CD4-positive, alpha-beta memory T cell (primary cell): Measurements from ENCODE around the gene PLXNA1. TPM values are rescaled to one million over a fixed set of nuclear protein-coding genes. Genes with fewer than 3 reads are reported as not detected.

Experiments used
- CTCF ChIA-PET: fragments of 350-600 bp; sonication (Branson Sonifier 250); formaldehyde crosslinking; loops from one replicate; lab custom pipeline; 2021; ENCODE audit warnings: inconsistent platforms; ENCODE audit not compliant: partially characterized antibody; lab: Charles Lee
- POLR2A ChIA-PET: fragments of 350-600 bp; sonication (Branson Sonifier 250); formaldehyde crosslinking; loops from one replicate; lab custom pipeline; 2021; ENCODE audit not compliant: partially characterized antibody; lab: Charles Lee
- DNase-seq, 5 donors: peaks; one replicate each; pipeline versions ENCODE4 v3.0.0 to v3.0.0-alpha.2; 2020 to 2022; ENCODE audit warnings: mixed read lengths in 1 of 5
- H3K27ac ChIP-seq: one replicate; pipeline ENCODE4 v1.7.0; 2013; ENCODE audit warnings: low read depth, low read length
- H3K27me3 ChIP-seq: 2 replicates; pipeline ENCODE4 v1.7.0; 2013; ENCODE audit warnings: mild to moderate bottlenecking, low read length, moderate library complexity; ENCODE audit not compliant: insufficient read depth
- H3K36me3 ChIP-seq: 2 replicates; pipeline ENCODE4 v1.7.0; 2013; ENCODE audit warnings: mild to moderate bottlenecking, low read length, moderate library complexity; ENCODE audit not compliant: insufficient read depth
- H3K4me1 ChIP-seq: 2 replicates; pipeline ENCODE4 v1.7.0; 2013; ENCODE audit warnings: mild to moderate bottlenecking, low read length, moderate library complexity; ENCODE audit not compliant: insufficient read depth
- H3K4me3 ChIP-seq, 2 donors: one replicate each; pipeline ENCODE4 v1.7.0; 2013; ENCODE audit warnings: low read length in 2 of 2, mild to moderate bottlenecking in 1 of 2
- H3K9me3 ChIP-seq, 2 donors: one replicate each; pipeline ENCODE4 v1.7.0; 2013; ENCODE audit warnings: low read length in 2 of 2, control low read depth in 1 of 2; ENCODE audit not compliant: control insufficient read depth in 1 of 2
- H3K27ac Mint-ChIP-seq, 7 donors: one replicate each; pipeline ENCODE4 v1.8.0; 2020 to 2021; ENCODE audit warnings: mixed read lengths in 7 of 7, mild to moderate bottlenecking in 6 of 7, inconsistent platforms in 3 of 7, moderate library complexity in 3 of 7
- H3K27me3 Mint-ChIP-seq, 2 donors: one replicate each; pipeline ENCODE4 v1.8.0; 2020 to 2021; ENCODE audit warnings: mixed read lengths in 2 of 2
- H3K36me3 Mint-ChIP-seq, 2 donors: one replicate each; pipeline ENCODE4 v1.8.0; 2020 to 2021; ENCODE audit warnings: mixed read lengths in 2 of 2, inconsistent platforms in 1 of 2, mild to moderate bottlenecking in 1 of 2
- H3K4me1 Mint-ChIP-seq, 4 donors: one replicate each; pipeline ENCODE4 v1.8.0; 2020 to 2021; ENCODE audit warnings: mixed read lengths in 4 of 4, mild to moderate bottlenecking in 1 of 4
- H3K4me3 Mint-ChIP-seq, 8 donors: one replicate each; pipeline ENCODE4 v1.8.0; 2020 to 2021; ENCODE audit warnings: mixed read lengths in 8 of 8, mild to moderate bottlenecking in 7 of 8, moderate library complexity in 6 of 8, inconsistent platforms in 3 of 8
- H3K9me3 Mint-ChIP-seq, 8 donors: one replicate each; pipeline ENCODE4 v1.8.0; 2020 to 2021; ENCODE audit warnings: mixed read lengths in 8 of 8, mild to moderate bottlenecking in 5 of 8, inconsistent platforms in 3 of 8, moderate library complexity in 1 of 8
- intact Hi-C: fragments of 100-400 bp; cut with micrococcal nuclease; formaldehyde crosslinking; loops from one replicate; pipeline ENCODE4 v1.15.1; 2023
- polyA plus RNA-seq, 2 donors: library from polyadenylated mRNA; unstranded; fragments of 300-500 nt; fragmentation: Illumina TruSeq; gene quantifications; one replicate each; pipeline ENCODE4 v1.2.3, GENCODE V29; 2021
- total RNA-seq, 2 experiments: library from RNA; stranded (reverse); gene quantifications; one replicate each; pipeline ENCODE4 v1.2.3, GENCODE V29; 2021

The PLXNA1 gene
- total and polyA plus RNA-seq, 4 experiments from 2014 or later: 0.34 to 21.3 (median 10.2) TPM

DNA sequence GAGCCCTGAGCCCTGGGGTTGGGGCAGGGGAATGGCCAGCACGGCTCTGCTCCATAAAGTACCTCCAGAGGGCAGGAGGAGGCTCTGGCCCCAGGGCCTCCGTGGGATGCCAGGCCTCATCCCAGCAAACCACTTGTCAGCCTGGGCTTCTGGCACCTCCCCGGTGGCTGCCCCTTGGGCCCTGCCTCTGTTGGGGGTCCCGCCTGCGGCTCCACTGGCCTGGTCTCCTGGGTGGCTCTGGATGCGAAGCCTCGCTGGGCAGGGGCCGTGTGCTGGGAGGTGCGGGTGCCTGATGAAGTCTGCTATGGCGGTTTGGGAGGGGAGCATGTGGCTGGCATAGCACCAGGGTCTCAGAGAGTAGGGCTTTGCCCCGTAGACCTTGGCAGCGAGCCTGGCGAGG, 37.6 kb downstream of the PLXNA1 start:
- ChIA-PET POLR2A (no interaction called here), CTCF (no interaction called here)
- H3K27me3 Mint-ChIP-seq: no peaks in the 10 kb centered on the region
- H3K36me3 Mint-ChIP-seq: peaks cover 18 to 52% of the 10 kb centered on the region in 2 donors
- intact Hi-C loops: no loop called here
- H3K4me3 Mint-ChIP-seq: no peak overlapping the region
- no peaks in the 10 kb centered on the region for H3K4me1 Mint-ChIP-seq
- no peak overlapping the region for H3K27ac Mint-ChIP-seq
- no peak for DNase-seq
- no peaks in the 10 kb centered on the region for H3K4me1 ChIP-seq
- H3K27me3 ChIP-seq: no peaks in the 10 kb centered on the region
- H3K9me3 Mint-ChIP-seq: no peaks in the 10 kb centered on the region
- H3K27ac ChIP-seq: no peak overlapping the region
- no peak overlapping the region for H3K4me3 ChIP-seq
- H3K36me3 ChIP-seq: no peaks in the 10 kb centered on the region
- no peaks in the 10 kb centered on the region for H3K9me3 ChIP-seq

DNA sequence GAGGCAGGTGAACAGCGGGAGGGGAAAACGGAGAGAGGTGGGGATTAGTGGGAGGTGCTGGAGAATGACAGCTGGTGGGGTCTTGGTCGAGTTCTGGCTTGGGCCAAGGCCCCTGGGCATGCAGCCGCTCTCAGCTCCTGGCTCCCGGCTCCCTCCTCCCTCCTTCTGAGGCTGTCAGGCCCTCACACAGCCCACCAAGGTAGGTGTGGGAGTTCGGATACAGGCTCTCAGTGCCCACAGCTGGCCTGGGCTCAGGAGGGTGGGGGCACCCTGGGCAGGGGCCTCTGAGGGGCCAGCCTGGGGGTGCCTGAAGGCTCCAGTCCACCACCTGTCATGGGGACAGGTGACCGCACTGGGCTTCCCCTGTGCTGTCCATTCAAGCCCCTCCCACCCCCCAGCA, 39.9 kb downstream of the PLXNA1 start:
- Histone ChIP-seq H3K27ac (no peak overlapping the region), H3K27me3 (no peaks in the 10 kb centered on the region), H3K9me3 (no peaks in the 10 kb centered on the region), H3K4me3 (no peak overlapping the region), H3K4me1 (no peaks in the 10 kb centered on the region), H3K36me3 (no peaks in the 10 kb centered on the region)
- intact Hi-C loops: no loop called here
- POLR2A ChIA-PET: no interaction called here
- Mint-ChIP-seq H3K4me1 (no peaks in the 10 kb centered on the region), H3K36me3 (peaks cover 14 to 43% of the 10 kb centered on the region in 2 donors), H3K4me3 (no peak overlapping the region), H3K9me3 (no peaks in the 10 kb centered on the region), H3K27me3 (no peaks in the 10 kb centered on the region), H3K27ac (no peak overlapping the region)
- DNase-seq: no peak
- CTCF ChIA-PET: no interaction called here

DNA sequence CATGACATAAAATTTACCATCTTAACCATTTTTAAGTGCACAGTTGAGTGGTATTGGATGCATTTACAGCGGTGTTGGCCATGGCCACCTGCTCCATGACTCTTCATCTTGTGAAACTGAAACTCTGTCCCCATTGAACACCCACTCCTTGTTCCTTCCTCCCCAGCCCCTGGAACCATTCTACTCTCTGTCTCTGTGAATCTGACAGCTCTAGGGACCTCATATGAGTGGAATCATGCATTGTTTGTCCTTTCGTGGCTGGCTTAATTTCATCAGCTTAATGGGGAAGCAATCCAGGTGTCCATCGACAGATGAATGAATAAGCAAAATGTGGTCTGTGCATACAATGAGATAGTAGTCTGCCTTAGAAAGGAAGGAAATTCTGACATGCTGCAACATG, 42.5 kb downstream of the PLXNA1 start:
- H3K4me1 ChIP-seq: no peaks in the 10 kb centered on the region
- no peaks in the 10 kb centered on the region for H3K4me1 Mint-ChIP-seq
- H3K27ac ChIP-seq: no peak overlapping the region
- POLR2A ChIA-PET: no interaction called here
- H3K9me3 ChIP-seq: no peaks in the 10 kb centered on the region
- CTCF ChIA-PET: no interaction called here
- H3K36me3 Mint-ChIP-seq: peaks cover 9 to 39% of the 10 kb centered on the region in 2 donors
- no peak overlapping the region for H3K4me3 Mint-ChIP-seq
- intact Hi-C loops: no loop called here
- DNase-seq: no peak
- peak overlapping the region in 1 of 7 donors; percentile 24 for H3K27ac Mint-ChIP-seq
- H3K9me3 Mint-ChIP-seq: no peaks in the 10 kb centered on the region
- no peaks in the 10 kb centered on the region for H3K27me3 ChIP-seq
- no peaks in the 10 kb centered on the region for H3K27me3 Mint-ChIP-seq
- no peak overlapping the region for H3K4me3 ChIP-seq
- no peaks in the 10 kb centered on the region for H3K36me3 ChIP-seq

GRCh38 chr3:127026036-127026435, 43.1 kb downstream of the PLXNA1 start:
- intact Hi-C loops: no loop called here
- H3K27me3 ChIP-seq: no peaks in the 10 kb centered on the region
- no peaks in the 10 kb centered on the region for H3K9me3 Mint-ChIP-seq
- H3K4me3 ChIP-seq: no peak overlapping the region
- ChIA-PET CTCF (no interaction called here), POLR2A (no interaction called here)
- no peak for DNase-seq
- no peak overlapping the region for H3K27ac ChIP-seq
- peaks cover 9 to 37% of the 10 kb centered on the region in 2 donors for H3K36me3 Mint-ChIP-seq
- no peaks in the 10 kb centered on the region for H3K27me3 Mint-ChIP-seq
- no peaks in the 10 kb centered on the region for H3K4me1 Mint-ChIP-seq
- no peaks in the 10 kb centered on the region for H3K36me3 ChIP-seq
- no peak overlapping the region for H3K4me3 Mint-ChIP-seq
- H3K4me1 ChIP-seq: no peaks in the 10 kb centered on the region
- no peaks in the 10 kb centered on the region for H3K9me3 ChIP-seq
- H3K27ac Mint-ChIP-seq: no peak overlapping the region

DNA sequence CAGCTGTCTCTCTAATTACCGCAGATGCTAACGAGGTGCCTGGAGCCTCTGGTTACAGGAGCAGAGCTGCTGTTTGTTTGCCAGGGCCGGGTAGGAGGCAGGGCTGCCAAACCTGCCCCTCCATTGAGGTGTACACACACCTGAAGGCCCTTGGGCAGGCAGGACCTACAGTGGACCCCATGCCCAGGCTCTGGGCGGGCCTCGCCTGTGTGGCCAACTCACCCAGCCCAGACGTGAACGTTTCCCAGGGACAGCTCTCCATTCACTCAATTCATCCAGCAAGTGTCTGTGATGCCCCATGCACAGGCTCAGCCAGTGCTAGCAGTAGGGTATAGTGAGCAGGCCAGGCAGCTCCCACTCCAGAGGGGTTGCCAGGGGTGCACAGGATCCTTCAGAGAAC, 43.7 kb downstream of the PLXNA1 start:
- H3K36me3 Mint-ChIP-seq: peaks cover 4 to 34% of the 10 kb centered on the region in 2 donors
- no peak overlapping the region for H3K27ac ChIP-seq
- H3K27ac Mint-ChIP-seq: no peak overlapping the region
- DNase-seq: no peak
- H3K27me3 ChIP-seq: no peaks in the 10 kb centered on the region
- no peaks in the 10 kb centered on the region for H3K4me1 ChIP-seq
- no peaks in the 10 kb centered on the region for H3K9me3 Mint-ChIP-seq
- ChIA-PET CTCF (no interaction called here), POLR2A (no interaction called here)
- H3K4me1 Mint-ChIP-seq: no peaks in the 10 kb centered on the region
- no peak overlapping the region for H3K4me3 ChIP-seq
- no peaks in the 10 kb centered on the region for H3K36me3 ChIP-seq
- intact Hi-C loops: no loop called here
- H3K4me3 Mint-ChIP-seq: no peak overlapping the region
- H3K27me3 Mint-ChIP-seq: no peaks in the 10 kb centered on the region
- H3K9me3 ChIP-seq: no peaks in the 10 kb centered on the region

DNA sequence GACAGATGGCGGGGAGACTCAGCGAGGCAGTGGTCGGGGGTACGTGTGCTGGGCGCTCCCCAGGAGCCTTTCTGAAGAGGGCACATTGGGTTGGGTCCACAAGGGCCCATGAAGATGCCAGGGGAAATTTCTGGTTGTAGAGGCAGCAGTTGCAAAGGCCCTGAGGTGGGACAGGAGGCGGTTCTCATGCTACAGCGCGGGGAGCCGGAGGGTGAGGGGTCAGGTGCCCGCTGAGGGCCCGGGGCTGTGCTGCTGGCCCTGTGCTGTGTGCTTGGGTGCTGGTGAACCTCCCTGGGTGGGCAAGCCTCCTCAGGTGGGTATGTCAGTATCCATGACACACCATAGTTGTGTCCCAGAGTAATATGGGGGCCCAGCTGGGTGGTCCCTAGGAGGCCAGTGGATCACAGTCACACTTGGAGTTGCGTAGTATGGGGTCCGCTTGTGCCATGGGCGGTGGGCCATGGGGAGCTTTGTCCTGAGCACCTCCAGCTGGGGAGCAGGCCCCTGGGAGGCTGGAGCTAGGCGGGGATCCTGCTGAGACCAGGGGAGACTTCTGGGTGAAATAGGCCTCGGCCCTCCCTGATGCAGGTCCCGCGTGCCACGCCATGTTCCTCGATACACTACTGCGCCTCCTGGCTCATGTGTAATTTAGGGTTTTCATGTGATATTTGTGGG, 44.3 kb downstream of the PLXNA1 start:
- no peaks in the 10 kb centered on the region for H3K4me1 ChIP-seq
- no peaks in the 10 kb centered on the region for H3K27me3 ChIP-seq
- DNase-seq: no peak
- no peak overlapping the region for H3K4me3 ChIP-seq
- Mint-ChIP-seq H3K4me1 (no peaks in the 10 kb centered on the region), H3K4me3 (no peak overlapping the region), H3K27me3 (no peaks in the 10 kb centered on the region), H3K36me3 (peaks cover 7 to 34% of the 10 kb centered on the region in 2 donors), H3K9me3 (no peaks in the 10 kb centered on the region), H3K27ac (peak overlapping the region in 1 of 7 donors; percentile 38)
- H3K36me3 ChIP-seq: no peaks in the 10 kb centered on the region
- intact Hi-C loops: no loop called here
- H3K9me3 ChIP-seq: no peaks in the 10 kb centered on the region
- H3K27ac ChIP-seq: no peak overlapping the region
- POLR2A ChIA-PET: no interaction called here
- CTCF ChIA-PET: no interaction called here

DNA sequence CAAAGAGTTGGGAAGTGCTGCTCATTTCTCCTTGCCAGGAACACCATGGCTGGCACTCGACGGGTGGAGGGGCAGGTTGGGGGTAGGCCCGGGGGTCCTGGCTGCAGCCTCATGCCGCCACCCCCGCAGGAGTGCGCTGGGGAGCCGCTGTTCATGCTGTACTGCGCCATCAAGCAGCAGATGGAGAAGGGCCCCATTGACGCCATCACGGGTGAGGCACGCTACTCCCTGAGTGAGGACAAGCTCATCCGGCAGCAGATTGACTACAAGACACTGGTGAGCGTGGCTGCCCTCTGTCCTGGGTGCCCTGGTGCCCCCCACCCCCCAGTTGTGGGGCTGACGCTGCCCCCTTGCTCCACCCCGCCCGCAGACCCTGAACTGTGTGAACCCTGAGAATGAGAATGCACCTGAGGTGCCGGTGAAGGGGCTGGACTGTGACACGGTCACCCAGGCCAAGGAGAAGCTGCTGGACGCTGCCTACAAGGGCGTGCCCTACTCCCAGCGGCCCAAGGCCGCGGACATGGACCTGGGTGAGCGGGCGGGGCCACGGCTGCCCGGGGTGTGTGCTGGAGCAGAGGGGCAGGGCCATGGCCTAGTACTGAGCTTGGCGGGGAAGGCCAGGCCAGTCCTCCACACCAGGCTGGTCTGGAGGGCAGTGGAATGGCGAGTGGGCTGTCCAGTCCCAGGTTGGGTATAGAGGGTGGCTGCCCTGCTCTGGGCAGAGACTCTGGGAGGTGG, 45.1 kb downstream of the PLXNA1 start:
- H3K27me3 Mint-ChIP-seq: no peaks in the 10 kb centered on the region
- H3K9me3 Mint-ChIP-seq: no peaks in the 10 kb centered on the region
- no peak overlapping the region for H3K27ac Mint-ChIP-seq
- Histone ChIP-seq H3K36me3 (no peaks in the 10 kb centered on the region), H3K4me1 (no peaks in the 10 kb centered on the region), H3K27me3 (no peaks in the 10 kb centered on the region), H3K4me3 (no peak overlapping the region), H3K9me3 (no peaks in the 10 kb centered on the region), H3K27ac (no peak overlapping the region)
- no peak overlapping the region for H3K4me3 Mint-ChIP-seq
- intact Hi-C loops: no loop called here
- DNase-seq: no peak
- H3K4me1 Mint-ChIP-seq: no peaks in the 10 kb centered on the region
- peaks cover 7 to 31% of the 10 kb centered on the region in 2 donors for H3K36me3 Mint-ChIP-seq
- ChIA-PET POLR2A (no interaction called here), CTCF (no interaction called here)
